Nephron progenitor cell (in vitro differentiated cells): ENCODE data around the gene ATG9B.

Experiments
- DNase-seq: peaks from one replicate; pipeline ENCODE4 v3.0.0; 2021
- H3K27ac Mint-ChIP-seq: 2 replicates; pipeline ENCODE4 v1.8.0; 2021; ENCODE audit warnings: mild to moderate bottlenecking, moderate library complexity, mixed read lengths
- H3K27me3 Mint-ChIP-seq: 2 replicates; pipeline ENCODE4 v1.8.0; 2021; ENCODE audit warnings: mild to moderate bottlenecking, low read depth, mixed read lengths; ENCODE audit not compliant: poor library complexity
- H3K36me3 Mint-ChIP-seq: 2 replicates; pipeline ENCODE4 v1.8.0; 2021; ENCODE audit warnings: low read depth, mixed read lengths
- H3K4me1 Mint-ChIP-seq: 2 replicates; pipeline ENCODE4 v1.8.0; 2021; ENCODE audit warnings: mixed read lengths
- H3K4me3 Mint-ChIP-seq: 2 replicates; pipeline ENCODE4 v1.8.0; 2021; ENCODE audit warnings: mild to moderate bottlenecking, moderate library complexity, mixed read lengths
- H3K9me3 Mint-ChIP-seq: 2 replicates; pipeline ENCODE4 v1.8.0; 2021; ENCODE audit warnings: mild to moderate bottlenecking, moderate library complexity, mixed read lengths
- CTCF ChIP-seq: fragments of 200-600 bp; sonication (generic); IDR thresholded peaks from 2 replicates; pipeline ENCODE4 v1.5.0; 2021; ENCODE audit warnings: antibody characterized with exemption

Gene ATG9B

GRCh38 chr7:151059367-151060112 is 35.2 kb upstream of the ATG9B start, which contains the start of gene SLC4A2:
Gene SLC4A2, plus strand, starts transcription at chr7:151059589. Its CDS starts 2,399 bp downstream, at chr7:151061988.
- peak within 1 kb of the TSS; percentile 92 for H3K4me3 Mint-ChIP-seq
- H3K36me3 Mint-ChIP-seq, result no peaks in the 10 kb centered on the region
- peak; percentile 52 for TF ChIP-seq CTCF
- DNase-seq, result peak; percentile 77
- peaks cover 55% of the 10 kb centered on the region for H3K4me1 Mint-ChIP-seq
- H3K9me3 Mint-ChIP-seq, result no peaks in the 10 kb centered on the region
- H3K27me3 Mint-ChIP-seq, result peaks cover 32% of the 10 kb centered on the region
- peak within 1 kb of the TSS; percentile 77 for H3K27ac Mint-ChIP-seq

GRCh38 chr7:151058781-151059366 is 34.6 kb upstream of the ATG9B start:
- peaks cover 32% of the 10 kb centered on the region for H3K27me3 Mint-ChIP-seq
- DNase-seq, result no peak
- no peak for TF ChIP-seq CTCF

GRCh38 chr7:151057989-151058780 is 33.9 kb upstream of the ATG9B start:
- H3K36me3 Mint-ChIP-seq, result no peaks in the 10 kb centered on the region
- no peaks in the 10 kb centered on the region for H3K9me3 Mint-ChIP-seq
- peak overlapping the region; percentile 77 for H3K27ac Mint-ChIP-seq
- DNase-seq, result peak; percentile 95
- TF ChIP-seq CTCF, result no peak
- peak overlapping the region; percentile 92 for H3K4me3 Mint-ChIP-seq
- peaks cover 50% of the 10 kb centered on the region for H3K4me1 Mint-ChIP-seq
- H3K27me3 Mint-ChIP-seq, result peaks cover 32% of the 10 kb centered on the region

More at GRCh38 chr7:151058781-151059366, 34.6 kb upstream of the ATG9B start:
- peaks cover 55% of the 10 kb centered on the region for H3K4me1 Mint-ChIP-seq
- peak overlapping the region; percentile 92 for H3K4me3 Mint-ChIP-seq
- H3K27ac Mint-ChIP-seq, result peak overlapping the region; percentile 77
- H3K9me3 Mint-ChIP-seq, result no peaks in the 10 kb centered on the region
- H3K36me3 Mint-ChIP-seq, result no peaks in the 10 kb centered on the region

- Mint-ChIP-seq H3K4me1 (peaks cover 49% of the 10 kb centered on the region), H3K27ac (peak within 1 kb of the TSS; percentile 77), H3K36me3 (no peaks in the 10 kb centered on the region), H3K27me3 (peaks cover 36% of the 10 kb centered on the region), H3K4me3 (peak within 1 kb of the TSS; percentile 92), H3K9me3 (no peaks in the 10 kb centered on the region)
- no peak for DNase-seq
- no peak for TF ChIP-seq CTCF
These were observed 33.3 kb upstream of the ATG9B start, which contains the start of gene CDK5 for GRCh38 chr7:151057506-151057988. Gene CDK5, minus strand, starts transcription at chr7:151057897. Its CDS starts 49 bp downstream, at chr7:151057848.

- no peak for TF ChIP-seq CTCF
- DNase-seq, result peak; percentile 46
- H3K9me3 Mint-ChIP-seq, result no peaks in the 10 kb centered on the region
- no peaks in the 10 kb centered on the region for H3K36me3 Mint-ChIP-seq
- peak overlapping the region; percentile 92 for H3K4me3 Mint-ChIP-seq
- H3K27ac Mint-ChIP-seq, result peak overlapping the region; percentile 30
- peaks cover 42% of the 10 kb centered on the region for H3K27me3 Mint-ChIP-seq
- peaks cover 45% of the 10 kb centered on the region for H3K4me1 Mint-ChIP-seq
These were observed 32.6 kb upstream of the ATG9B start for GRCh38 chr7:151056666-151057505.
